ENCODE data around the gene VMAC.

DNA sequence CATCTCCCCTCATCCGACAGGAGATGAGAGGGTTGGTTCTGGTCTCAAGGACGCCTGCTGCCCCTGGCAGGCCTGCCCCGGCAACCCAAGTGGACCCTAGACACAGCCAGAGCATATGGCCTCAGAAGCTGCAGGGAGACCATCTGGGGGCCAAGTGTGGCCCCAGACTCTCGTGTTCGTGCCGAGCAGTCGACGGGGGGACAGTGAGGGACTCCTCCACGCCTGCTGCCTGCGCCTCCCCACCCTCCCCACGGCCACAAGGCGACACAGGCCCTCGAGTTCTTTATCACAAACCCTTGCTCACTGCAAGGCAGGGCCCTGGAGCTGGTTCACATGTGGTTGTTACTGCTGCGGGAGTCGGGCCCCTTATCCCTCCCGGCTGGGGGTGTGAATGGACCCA, 18.7 kb downstream of the VMAC start:
- no peak for TF ChIP-seq POLR2A (IDR thresholded peaks at IDR 0.05; ENCODE audit: low read length)
- no peak for TF ChIP-seq GATA1 (IDR thresholded peaks at IDR 0.05; ENCODE audit: low read depth, low read length)

Measured in erythroblast (primary cell).